HG02610 (cell line): ENCODE results near the gene KLLN.
A peak's percentile ranks its signal among the peaks of the same experiment; 100 is the strongest.
"Not testable (repeated sequence)": the region's sequence is repeated elsewhere in the genome, so short reads cannot be mapped to it uniquely, and the experiment has no call there.

Experiments used
- ATAC-seq: cut with Tn5 transposase; IDR thresholded peaks from one replicate; pipeline ENCODE4 v1.9.1; 2021; ENCODE audit warnings: mild to moderate bottlenecking, moderate library complexity; ENCODE audit not compliant: unreplicated experiment

Gene KLLN, protein sequence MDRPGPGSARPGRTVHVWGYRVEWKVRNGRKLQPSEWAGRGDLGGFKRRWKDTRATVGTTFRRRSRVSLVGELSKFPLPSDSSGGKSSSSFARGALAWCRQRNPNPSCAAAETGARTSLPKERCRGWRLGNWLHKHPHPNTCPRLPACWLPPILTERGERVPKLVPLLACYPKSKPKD

DNA sequence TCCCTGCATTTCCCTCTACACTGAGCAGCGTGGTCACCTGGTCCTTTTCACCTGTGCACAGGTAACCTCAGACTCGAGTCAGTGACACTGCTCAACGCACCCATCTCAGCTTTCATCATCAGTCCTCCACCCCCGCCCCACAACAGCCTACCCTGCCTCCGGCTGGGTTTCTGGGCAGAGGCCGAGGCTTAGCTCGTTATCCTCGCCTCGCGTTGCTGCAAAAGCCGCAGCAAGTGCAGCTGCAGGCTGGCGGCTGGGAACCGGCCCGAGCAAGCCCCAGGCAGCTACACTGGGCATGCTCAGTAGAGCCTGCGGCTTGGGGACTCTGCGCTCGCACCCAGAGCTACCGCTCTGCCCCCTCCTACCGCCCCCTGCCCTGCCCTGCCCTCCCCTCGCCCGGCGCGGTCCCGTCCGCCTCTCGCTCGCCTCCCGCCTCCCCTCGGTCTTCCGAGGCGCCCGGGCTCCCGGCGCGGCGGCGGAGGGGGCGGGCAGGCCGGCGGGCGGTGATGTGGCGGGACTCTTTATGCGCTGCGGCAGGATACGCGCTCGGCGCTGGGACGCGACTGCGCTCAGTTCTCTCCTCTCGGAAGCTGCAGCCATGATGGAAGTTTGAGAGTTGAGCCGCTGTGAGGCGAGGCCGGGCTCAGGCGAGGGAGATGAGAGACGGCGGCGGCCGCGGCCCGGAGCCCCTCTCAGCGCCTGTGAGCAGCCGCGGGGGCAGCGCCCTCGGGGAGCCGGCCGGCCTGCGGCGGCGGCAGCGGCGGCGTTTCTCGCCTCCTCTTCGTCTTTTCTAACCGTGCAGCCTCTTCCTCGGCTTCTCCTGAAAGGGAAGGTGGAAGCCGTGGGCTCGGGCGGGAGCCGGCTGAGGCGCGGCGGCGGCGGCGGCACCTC lies at the start of gene KLLN, which contains the start of gene PTEN:
TSS of gene KLLN (minus strand) at position 481 of the 891 bp plus-strand sequence. CDS start 1,046 bp downstream, outside the sequence.
TSS of gene PTEN (plus strand) at position 573 of the 891 bp plus-strand sequence. CDS start 845 bp downstream, outside the sequence.
- ATAC-seq: peak; percentile 46

DNA sequence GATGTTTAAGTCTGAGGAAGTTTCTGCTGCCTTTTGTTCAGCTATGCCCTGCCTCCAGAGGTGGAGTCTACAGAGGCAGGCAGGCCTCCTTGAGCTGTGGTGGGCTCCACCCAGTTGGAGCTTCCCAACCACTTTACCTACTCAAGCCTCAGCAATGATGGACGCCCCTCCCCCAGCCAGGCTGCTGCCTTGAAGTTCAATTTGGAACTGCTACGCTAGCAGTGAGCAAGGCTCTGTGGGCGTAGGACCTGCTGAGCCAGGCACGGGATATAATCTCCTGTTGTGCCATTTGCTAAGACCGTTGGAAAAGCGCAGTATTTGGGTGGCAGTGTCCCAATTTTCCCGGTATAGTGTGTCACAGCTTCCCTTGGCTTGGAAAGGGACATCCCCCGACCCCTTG lies 40.1 kb upstream of the KLLN start:
- ATAC-seq: not testable (repeated sequence)

DNA sequence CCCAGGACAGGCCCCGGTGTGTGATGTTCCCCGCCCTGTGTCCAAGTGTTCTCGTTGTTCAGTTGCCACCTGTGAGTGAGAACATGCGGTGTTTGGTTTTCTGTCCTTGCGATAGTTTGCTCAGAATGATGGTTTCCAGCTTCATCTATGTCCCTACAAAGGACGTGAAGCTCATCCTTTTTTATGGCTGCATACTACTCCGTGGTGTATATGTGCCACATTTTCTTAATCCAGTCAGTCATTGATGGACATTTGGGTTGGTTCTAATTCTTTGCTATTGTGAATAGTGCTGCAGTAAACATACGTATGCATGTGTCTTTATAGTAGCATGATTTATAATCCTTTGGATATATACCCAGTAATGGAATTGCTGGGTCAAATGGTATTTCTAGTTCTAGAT lies 34.6 kb upstream of the KLLN start:
- not testable (repeated sequence) for ATAC-seq

DNA sequence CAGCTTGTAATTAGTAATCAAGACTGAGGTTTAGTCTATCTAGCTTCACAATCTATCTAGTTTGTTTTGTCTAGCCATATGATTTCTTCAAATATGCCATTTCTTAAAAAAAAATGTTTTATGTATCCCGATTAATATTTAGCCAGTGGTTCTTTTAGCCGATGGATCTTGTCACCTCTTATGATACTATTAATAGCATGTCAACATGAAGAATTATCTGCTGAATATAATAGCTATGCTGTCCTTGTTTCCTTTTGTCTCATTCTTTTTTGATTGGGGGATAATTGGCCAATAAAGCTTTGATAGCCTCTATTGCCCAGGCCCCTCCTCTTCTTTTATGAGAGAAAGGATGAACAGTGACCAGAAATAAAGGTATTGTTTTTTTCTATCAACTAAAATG lies 32.9 kb upstream of the KLLN start:
- ATAC-seq: no peak

DNA sequence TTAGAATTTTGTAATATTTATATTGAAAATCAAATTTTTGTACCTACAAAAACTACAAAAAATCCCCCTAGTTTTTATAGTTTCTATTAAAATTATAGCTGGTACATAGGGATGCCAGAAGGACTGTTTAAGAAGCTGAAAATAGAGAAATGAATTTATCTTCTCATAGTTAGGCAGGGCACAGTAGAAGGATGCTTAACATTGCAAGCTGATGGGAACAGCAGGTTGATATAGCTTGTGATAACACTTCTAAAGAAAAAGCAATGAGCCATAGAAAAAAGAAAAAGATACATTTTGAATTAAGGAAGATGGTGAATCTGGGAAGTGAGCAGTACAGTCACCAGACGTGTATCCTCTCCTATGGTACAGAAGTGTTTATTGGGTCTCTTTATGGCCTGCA lies 32.1 kb upstream of the KLLN start:
- ATAC-seq: no peak

DNA sequence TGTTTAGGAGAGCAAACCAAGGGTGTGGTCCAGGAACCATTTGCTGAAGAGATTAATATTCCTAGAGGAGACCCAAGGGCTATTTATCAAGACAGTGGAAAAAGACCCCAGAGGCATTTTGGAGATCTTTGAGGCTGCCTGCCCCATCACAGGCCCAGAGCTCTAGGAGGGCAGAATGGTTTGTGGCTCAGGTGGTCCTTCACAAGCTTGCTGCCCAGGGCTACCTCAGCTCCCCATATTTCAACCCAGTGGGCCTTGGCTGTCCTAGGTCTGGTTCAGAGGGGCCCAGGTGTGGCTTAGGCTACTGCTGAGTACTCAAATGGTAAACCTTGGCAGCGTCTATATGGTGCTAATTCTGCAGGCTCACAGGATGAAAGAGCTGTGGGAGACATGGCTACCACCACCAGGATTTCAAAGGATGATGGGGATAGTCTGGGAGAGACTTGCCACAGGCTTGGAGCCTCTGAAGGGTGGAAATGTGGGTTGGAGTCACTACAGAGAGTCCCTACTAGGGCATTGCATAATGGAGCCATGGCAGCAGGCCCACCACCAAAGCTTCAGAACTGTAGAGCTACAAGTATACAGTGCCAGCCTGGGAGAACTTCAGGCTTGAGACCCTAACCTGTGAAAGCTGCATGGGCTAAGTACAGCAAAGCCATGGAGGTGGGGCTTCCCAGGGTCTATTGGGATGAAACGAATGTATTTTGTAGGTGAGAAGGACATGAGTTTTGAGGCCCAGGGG lies 24.4 kb upstream of the KLLN start:
- no peak for ATAC-seq

DNA sequence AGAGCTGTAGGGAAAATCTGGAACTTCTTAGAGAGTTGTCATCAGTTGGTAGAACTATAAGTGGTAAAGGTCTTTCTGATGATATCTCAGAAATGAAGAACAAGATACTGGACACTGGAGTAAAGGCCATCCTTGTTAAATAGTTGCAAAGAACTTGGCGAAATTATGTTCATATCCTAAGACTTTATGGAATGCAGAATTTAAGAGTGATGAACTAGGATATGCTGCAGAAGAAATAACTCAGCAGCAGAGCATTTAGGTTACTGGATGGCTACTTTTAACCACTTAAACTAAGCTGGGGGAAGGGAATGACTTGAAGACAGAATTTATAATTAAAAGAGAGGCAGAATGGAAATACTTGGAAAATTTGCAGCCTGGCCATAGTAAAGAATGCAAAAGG lies 23.8 kb upstream of the KLLN start:
- ATAC-seq: no peak

DNA sequence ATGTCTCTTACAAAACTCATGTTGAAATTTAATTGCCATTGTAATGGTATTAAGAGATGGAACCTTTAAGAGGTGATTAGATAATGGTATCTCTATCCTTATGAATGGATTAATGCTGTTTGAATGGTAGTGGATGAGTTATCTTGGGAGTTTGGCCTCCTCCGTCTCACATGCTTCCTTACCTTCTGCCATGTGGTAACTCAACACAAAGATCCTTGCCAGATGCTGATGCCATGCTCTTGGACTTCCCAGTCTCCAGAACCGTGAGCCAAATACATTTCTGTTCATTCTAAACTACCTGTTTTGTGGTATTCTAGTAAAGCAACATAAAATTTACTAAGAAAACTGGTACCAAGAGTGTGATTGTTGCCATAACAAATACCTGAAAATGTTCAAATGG lies 23.3 kb upstream of the KLLN start:
- ATAC-seq: no peak

DNA sequence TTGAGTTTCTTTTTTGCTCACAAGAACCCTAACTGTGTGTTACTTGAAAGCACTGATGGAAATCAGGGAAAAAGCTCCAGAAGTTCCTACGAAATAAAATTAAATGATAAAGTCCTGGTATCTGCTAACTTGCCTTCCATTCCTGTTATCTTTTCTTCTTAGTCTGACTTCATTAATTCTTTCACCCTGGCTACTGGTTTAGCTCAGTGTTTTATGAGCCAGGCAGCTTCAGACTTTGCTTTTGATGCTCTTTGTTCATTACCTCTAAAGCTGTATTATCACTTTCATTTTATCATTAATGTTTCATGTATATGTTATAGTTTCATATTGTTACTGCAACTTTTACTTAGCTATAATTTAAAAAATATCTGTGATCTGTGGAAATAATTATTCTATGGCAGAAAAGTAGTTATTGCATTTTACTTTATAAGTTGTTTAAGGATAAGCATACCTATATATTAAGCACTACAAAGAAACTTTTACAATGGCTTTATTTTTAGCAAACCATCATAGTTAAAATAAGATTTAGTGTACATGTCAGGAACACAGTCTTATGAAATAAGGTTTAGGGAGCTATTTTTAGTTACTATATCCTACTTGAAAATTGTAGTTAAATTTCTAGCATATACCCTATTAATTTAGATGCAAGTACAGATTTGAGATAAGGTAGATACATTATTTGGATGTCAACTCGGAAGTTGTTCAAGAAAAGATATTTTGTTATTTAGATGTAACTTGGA lies 19.4 kb upstream of the KLLN start:
- ATAC-seq: no peak

DNA sequence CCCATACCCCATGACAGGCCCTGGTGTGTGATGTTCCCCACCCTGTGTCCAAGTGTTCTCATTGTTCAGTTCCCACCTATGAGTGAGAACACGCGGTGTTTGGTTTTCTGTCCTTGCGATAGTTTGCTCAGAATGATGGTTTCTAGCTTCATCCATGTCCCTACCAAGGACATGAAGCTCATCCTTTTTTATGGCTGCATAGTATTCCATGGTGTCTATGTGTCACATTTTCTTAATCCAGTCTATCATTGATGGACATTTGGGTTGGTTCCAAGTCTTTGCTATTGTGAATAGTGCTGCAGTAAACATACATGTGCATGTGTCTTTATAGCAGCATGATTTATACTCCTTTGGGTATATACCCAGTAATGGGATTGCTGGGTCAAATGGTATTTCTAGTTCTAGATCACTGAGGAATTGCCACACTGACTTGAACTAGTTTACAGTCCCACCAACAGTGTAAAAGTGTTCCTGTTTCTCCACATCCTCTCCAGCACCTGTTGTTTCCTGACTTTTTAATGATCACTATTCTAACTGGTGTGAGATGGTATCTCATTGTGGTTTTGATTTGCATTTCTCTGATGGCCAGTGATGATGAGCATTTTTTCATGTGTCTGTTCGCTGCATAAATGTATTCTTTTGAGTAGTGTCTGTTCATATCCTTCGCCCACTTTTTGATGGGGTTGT lies 18.2 kb upstream of the KLLN start:
- ATAC-seq: not testable (repeated sequence)

DNA sequence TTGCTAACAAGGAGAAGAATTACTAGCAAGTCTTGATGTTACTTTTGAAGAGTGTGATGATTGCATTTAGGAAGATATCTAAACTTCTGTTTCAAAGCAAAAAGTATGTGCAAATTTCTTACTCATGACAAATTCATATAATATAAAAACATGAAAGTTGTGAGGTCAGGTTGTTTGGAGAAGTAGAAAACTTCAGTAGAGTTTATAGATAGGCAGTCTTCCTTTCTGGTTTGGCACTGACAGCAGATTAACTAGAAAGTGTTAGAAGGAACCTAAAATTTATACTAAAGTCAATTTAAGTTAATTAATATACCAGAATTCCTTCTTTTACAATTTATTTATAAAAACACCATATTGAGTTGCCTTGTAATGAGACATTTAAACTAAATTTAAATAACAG lies 17.0 kb upstream of the KLLN start:
- no peak for ATAC-seq

DNA sequence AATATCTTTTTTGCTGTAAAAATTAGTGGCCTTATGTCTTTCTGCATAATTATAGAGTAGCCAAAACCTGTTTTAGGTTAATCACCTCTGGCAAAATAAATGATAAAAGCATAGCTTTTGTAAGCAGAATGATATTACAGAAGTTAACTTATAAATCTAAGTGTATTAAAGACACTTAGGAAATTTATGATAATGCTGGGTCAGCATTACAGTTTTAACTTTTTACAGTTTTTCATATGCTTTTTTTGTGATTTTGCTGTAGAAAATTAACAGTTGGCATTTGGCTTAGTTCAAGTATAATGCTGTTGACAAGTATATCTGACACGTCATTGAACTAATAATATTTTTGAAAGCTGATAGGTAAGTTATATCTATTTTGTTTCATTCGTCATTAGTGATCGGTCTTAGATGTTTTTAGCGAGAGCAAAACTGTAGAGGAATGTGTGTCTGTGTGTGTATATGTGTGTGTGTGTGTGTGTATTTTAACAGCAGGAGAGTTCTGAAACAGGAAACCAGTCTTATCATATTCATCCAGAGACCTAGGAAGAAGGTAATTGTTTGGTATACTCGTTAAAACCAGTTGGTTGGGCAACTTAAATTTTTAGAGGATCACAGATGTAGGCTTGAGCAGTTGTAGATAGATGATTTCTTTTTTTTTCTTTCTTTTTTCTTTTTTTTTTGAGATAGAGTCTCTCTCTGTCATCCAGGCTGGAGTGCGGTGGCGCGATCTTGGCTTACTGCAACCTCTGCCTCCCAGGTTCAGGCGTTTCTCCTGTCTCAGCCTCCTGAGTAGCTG lies 15.5 kb upstream of the KLLN start:
- ATAC-seq: no peak

DNA sequence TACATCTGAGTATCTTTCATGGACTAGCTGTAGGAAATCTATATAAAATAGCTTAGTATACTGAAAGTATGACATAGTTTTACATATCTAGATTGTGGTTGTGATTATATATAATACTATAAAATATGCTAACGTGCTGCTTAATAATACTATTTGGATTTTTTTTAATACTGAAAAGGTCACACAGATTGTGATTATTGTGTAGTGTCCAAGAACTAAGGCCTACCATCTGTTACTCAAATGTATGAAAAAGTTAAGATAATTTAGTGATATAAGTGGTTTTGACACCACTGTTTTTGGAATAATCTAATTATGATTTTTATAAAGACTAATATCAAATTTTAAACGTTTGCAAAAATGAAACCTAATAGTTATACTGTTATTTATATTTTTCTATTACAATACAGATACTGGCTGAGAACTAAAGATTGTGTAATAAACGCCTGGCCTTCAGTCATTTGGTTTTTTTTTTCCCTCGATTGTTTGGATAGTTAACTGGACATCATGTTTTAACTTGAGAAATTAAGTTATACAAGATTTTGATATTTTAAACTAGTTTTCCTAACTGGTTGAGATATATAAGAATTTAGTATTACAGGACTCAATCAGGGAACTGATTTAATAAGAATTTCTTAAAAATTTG lies 12.7 kb upstream of the KLLN start:
- no peak for ATAC-seq

DNA sequence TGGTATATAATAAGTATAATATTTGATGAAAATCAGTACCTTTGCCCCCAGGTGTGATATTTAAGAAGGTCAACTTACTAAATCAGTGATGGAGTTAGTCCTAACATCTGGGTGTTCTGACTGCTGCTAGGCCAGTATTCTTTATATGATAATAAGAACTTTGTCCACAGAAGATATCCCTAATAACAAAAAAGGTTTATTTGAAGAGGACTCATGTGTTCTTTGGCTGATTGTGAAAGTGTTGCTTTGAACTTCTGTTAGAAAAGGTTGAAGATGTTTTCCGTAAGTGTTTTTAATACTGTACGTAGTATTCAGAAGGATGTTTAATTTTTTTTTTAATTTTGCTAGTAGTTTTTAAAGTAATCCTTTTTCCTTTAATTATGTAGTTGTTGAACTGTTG lies 10.3 kb upstream of the KLLN start:
- no peak for ATAC-seq

DNA sequence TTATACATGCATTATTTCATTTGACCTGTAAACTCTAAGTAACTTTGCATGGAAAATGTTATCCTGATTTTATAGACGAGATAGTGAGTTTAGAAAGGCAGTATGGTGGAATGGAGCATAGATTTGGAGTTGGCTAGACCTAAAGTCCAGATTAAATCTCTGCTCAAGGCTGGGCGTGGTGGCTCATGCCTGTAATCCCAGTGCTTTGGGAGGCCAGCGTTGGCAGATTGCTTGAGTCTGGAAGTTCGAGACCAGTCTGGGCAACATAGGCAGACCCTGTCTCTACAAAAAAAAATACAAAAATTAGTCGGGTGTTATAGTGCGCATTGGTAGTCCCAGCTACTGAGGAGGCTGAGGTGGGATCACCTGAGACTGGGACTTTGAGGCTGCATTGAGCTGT lies 9.5 kb upstream of the KLLN start:
- no peak for ATAC-seq

DNA sequence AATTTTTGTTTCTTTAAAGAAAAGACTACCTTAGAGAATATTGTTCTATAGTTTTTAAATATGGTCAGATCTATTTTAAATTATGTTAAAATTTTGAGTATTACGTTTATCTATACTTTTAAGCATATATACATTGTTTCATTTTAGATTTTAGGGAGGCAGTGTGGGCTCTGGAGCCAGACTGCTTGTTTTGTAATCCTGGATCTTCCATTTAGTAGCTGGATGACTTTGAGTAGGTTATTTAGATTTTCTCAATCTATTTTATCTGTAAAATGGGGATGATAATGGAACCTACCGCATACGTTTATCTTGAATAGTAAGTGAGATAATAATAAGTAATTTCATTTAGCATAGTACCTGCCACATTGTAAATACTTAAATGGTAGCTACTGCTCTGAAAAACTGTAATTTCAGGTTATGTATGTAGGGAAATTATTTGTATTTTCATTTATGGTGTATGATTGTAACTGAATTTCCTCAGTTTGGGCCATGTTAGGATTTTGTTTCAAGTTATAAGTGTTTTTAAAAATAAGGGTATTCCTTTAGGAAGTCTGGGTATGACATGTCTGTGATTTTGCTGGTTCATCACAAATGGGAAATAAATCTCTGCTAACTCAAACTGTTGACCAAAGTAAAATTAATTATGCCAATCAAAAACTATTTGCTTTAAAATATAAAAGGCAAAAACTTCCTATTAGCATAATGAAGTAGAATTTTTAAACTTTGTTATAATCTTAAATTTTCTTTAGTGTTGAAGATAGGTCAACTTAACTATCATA lies 6.6 kb upstream of the KLLN start:
- ATAC-seq: no peak

DNA sequence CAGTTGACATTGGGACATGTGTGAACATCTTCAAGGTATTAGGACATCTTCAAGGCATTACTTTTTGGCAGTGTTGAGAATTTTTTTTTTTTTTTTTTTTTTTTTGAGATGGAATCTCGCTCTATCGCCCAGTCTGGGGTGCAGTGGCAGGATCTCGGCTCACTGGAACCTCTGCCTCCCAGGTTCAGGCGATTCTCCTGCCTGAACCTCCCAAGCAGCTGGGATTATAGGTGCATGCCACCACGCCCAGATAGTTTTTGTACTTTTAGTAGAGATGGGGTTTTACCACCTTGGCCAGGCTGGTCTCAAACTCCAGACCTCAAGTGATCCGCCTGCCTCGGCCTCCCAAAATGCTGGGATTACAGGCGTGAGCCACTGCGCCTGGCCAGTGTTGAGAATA lies 5.8 kb upstream of the KLLN start:
- ATAC-seq: not testable (repeated sequence)

DNA sequence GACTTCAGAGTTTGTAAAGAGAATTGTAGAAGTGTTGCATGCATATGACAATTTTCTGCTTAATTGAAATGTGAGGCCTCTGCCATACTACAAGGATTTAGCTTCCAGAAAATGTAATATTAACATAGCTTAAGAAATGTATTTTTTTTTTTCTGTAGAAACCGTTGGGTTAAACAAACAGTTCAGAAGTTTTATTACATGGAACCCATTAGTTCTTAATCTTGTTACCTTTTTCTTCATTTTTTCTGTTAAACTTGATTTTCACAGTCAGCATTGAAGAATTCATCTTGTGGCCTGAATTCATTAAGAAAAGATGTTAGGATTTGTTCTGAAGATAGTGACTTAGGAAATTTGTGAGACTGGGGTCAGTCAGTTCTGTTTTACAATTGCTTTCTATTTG lies 4.9 kb upstream of the KLLN start:
- ATAC-seq: no peak
